Activated gamma-delta T cell treated with anti-CD3 and anti-CD28 coated beads, Interleukin-2, amount 50 U/mL, for 16 hours (primary cell): Measurements from ENCODE around the gene ZNF722.
"Not testable (repeated sequence)": the region's sequence is repeated elsewhere in the genome, so short reads cannot be mapped to it uniquely, and the experiment has no call there.

Experiments
- DNase-seq: peaks from one replicate; pipeline ENCODE4 v3.0.0-alpha.2; 2020; ENCODE audit warnings: low read depth

The ZNF722 gene

DNA sequence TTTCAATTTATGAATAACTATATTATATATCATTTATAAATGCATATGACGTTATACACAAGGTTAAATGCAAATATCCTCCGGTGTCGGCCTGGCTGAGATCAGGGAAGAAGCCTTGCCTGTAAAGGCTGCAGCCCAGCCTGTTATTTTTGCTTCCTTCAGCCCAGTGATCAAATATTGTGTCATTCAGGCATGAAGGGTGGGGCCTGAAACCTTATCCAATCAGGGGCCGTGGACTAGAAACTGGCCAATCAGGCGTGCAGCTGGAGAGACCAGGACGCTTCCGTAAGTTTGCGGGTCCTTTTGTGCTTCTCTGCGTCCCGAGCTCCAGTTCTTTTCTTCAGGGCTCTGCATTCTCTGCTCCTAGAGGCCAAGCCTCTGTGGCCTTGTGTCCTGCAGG lies at the start of gene ZNF722:
ZNF722 (plus strand) TSS at position 301 of the 400 bp plus-strand sequence. CDS start 113 bp downstream, outside the sequence.
- DNase-seq, result no peak

DNA sequence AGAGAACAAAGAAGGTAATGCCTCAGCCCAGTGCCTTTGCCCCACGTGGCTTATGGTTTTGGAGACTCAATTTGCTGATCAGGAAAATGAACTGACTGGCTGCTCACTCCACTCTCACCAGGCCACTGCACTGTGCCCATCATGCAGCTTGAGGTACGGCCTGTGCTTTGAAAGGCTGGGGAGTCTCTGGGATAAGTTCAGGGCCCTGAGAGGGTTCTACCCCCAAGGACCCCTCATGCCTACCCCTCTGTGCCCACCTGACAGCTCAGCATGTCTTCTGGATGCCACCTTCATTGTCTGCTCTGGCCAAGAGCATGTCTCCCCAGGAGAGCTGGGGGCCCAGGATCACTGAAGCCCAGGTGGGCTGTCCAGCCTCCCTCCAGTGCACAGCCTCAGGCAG lies 45.5 kb upstream of the ZNF722 start:
- DNase-seq, result no peak

DNA sequence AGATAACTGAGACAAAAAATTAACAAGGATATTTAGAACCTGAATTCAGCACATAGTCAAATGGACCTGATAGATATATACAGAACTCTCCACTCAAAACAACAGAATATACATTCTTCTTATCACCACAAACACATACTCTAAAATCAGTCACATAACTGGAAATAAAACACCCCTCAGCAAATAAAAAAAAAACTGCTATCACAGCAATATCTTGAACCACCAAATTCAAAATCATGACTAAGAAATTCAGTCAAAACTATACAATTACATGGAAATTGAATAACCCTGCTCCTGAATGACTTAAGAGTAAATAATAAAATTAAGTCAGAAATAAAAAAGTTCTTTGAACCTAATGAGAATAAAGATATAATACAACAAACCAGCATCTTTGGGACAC lies 30.0 kb upstream of the ZNF722 start:
- DNase-seq, result no peak

DNA sequence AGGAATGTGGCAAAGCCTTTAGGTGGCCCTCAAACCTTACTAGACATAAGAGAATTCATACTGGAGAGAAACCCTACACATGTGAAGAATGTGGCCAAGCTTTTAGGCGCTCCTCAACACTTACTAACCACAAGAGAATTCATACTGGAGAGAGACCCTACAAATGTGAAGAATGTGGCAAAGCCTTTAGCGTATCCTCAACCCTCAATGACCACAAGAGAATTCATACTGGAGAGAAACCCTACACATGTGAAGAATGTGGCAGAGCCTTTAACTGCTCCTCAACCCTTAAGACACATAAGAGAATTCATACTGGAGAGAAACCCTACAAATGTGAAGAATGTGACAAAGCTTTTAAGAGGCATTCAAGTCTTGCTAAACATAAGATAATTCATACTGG lies 16.8 kb downstream of the ZNF722 start:
- DNase-seq, result not testable (repeated sequence)

DNA sequence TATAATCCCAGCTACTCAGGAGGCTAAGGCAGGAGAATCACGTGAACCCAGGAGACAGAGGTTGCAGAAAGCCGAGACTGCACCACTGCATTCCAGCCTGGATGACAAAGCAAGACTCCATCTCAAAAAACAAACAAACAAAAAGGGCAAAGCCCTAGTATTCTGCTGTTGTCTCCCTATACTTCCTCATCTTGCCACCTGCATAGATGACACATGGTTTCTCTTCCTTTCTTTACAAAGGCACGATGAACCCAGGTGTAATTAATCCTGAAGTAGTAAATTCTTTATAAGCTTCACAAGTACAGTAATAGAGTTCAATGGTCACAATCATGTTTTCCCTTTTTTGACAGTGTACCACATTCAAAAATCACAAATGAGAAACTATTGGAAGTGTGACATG lies 36.7 kb downstream of the ZNF722 start:
- DNase-seq, result no peak

DNA sequence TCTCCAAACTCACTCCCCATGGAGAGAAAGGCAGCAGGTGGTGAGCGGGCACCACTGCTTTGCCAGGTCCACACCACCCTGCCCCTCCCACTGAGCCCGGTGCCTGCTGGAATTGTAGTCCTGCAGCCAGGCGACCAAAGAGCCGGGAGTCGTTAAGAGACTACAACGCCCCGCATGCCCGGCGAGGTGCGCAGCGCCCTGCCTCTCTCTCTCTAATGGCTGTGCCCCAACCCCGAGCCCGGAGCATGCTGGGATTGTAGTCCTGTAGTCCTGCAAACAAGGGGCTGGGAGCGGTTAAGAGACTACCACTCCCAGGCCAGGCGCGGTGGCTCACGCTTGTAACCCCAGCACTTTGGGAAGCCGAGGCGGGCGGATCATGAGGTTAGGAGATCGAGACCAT lies 38.4 kb downstream of the ZNF722 start:
- no peak for DNase-seq

DNA sequence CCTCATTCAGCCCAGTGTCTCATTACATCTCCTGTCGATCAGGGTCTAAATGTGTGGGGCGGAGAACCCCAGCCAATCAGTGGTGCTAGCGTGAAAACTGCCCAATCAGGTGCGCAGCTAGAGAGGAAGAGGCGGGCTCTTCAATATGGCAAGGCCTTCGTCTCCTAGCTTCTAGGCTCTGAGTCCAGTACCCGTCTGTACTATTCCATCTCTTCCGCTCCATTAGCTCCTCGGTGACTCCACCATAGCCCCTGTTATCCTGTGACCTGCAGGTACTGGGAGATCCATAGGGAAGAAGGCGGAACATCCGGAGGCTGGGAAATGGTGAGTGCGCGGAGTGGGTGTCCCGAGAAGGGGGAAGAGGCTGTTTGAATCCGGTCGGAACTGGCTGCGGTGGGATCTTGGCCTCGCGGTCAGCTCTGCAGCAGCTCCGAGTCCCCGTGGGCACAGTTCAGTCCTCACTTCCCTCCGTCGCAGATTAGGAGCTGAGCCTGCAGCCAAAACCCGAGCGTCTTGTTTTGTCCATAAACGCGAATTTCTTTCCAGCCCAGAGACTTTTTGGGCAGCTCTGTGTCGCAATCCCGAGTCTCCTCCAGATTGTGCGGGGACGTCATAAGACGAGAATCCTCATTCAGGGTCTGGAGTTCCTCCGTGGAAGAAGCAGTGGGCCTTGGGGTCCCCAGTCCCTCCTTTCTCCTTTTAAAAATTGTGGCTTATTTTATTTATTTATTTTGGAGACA lies 46.8 kb downstream of the ZNF722 start, which contains the start of gene ZNF727:
ZNF727 (plus strand) TSS at position 134 of the 740 bp plus-strand sequence; CDS start at position 322, 188 bp downstream.
- DNase-seq, result peak; percentile 7

DNA sequence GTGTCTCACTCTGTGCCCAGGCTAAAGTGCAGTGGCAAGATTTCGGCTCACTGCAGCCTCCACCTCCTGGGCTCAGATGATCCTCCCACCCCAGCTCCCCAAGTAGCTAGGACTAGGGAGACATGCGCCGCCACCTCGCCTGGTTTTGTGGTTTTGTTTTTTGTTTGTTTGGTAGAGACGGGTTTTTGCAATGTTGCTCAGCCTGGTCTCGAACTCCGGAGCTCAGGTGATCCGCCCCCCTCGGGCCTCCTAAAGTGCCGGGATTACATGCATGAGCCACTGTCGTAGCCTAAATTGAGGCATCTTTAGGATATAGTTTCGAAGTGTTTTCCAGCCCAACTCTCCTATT lies 47.4 kb downstream of the ZNF722 start:
- DNase-seq, result no peak
